CD14-positive monocyte (primary cell): Measurements from ENCODE around the gene ARHGEF37. TPM values are rescaled to one million over a fixed set of nuclear protein-coding genes. Genes with fewer than 3 reads are reported as not detected.

Experiments used
- DNase-seq, 3 donors: peaks; one replicate each; pipeline ENCODE4 v3.0.0-alpha.2; 2011 to 2022
- H2AFZ ChIP-seq: 2 replicates; pipeline ENCODE4 v1.6.0; 2012; ENCODE audit warnings: mild to moderate bottlenecking, low read depth, low read length, inconsistent platforms; ENCODE audit not compliant: insufficient read depth, poor library complexity, severe bottlenecking
- H3K27ac ChIP-seq, 2 donors: 1 replicate in 1 of 2; 2 replicates in 1 of 2; pipeline ENCODE4 v1.5.1; 2012 to 2013; ENCODE audit warnings: low read length in 2 of 2, control low read depth in 1 of 2, inconsistent platforms in 1 of 2, low read depth in 1 of 2, mild to moderate bottlenecking in 1 of 2
- H3K27me3 ChIP-seq, 2 donors: one replicate each; pipeline versions ENCODE4 v1.6.0 to v1.6.1; 2011 to 2013; ENCODE audit warnings: low read length in 2 of 2; ENCODE audit not compliant: control insufficient read depth in 2 of 2, insufficient read depth in 2 of 2
- H3K36me3 ChIP-seq, 2 donors: replicated peaks in 1 of 2; 1 replicate in 1 of 2; 2 replicates in 1 of 2; pipeline versions ENCODE4 v1.5.1 to v1.6.1; 2012 to 2013; ENCODE audit warnings: low read length in 2 of 2, control low read depth in 1 of 2, inconsistent platforms in 1 of 2, mild to moderate bottlenecking in 1 of 2; ENCODE audit not compliant: insufficient read depth in 2 of 2, control insufficient read depth in 1 of 2
- H3K4me1 ChIP-seq, 2 donors: 1 replicate in 1 of 2; 2 replicates in 1 of 2; pipeline versions ENCODE4 v1.5.1 to v1.6.1; 2012 to 2013; ENCODE audit warnings: low read length in 2 of 2, control low read depth in 1 of 2, inconsistent platforms in 1 of 2, mild to moderate bottlenecking in 1 of 2, moderate library complexity in 1 of 2; ENCODE audit not compliant: insufficient read depth in 2 of 2, control insufficient read depth in 1 of 2
- H3K4me2 ChIP-seq: replicated peaks from 2 replicates; pipeline ENCODE3; 2012; ENCODE audit warnings: low read length, moderate library complexity, mild to moderate bottlenecking; ENCODE audit not compliant: poor library complexity, severe bottlenecking; ENCODE audit errors: extremely low read depth
- H3K4me3 ChIP-seq, 3 experiments: fragments of 200-600 bp in 1 of 3; sonication (generic) in 1 of 3; replicated peaks in 1 of 3; 1 replicate in 2 of 3; 2 replicates in 1 of 3; pipeline ENCODE4 v1.5.1; 2011 to 2013; ENCODE audit warnings: low read length in 3 of 3, mild to moderate bottlenecking in 3 of 3, control low read depth in 2 of 3, low read depth in 2 of 3, inconsistent platforms in 1 of 3, moderate library complexity in 1 of 3
- H3K79me2 ChIP-seq: 2 replicates; pipeline ENCODE4 v1.6.0; 2012; ENCODE audit warnings: mild to moderate bottlenecking, control low read depth, inconsistent platforms, low read length, moderate library complexity; ENCODE audit not compliant: insufficient read depth
- H3K9ac ChIP-seq: 2 replicates; pipeline ENCODE4 v1.6.0; 2017; ENCODE audit warnings: low read length, mild to moderate bottlenecking; ENCODE audit not compliant: insufficient read depth, poor library complexity, severe bottlenecking
- H3K9me3 ChIP-seq, 2 donors: replicated peaks in 1 of 2; 1 replicate in 1 of 2; 2 replicates in 1 of 2; pipeline versions ENCODE4 v1.5.1 to v1.6.1; 2012 to 2013; ENCODE audit warnings: low read length in 2 of 2, control low read depth in 1 of 2; ENCODE audit not compliant: control insufficient read depth in 1 of 2, insufficient read depth in 1 of 2
- H4K20me1 ChIP-seq: 2 replicates; pipeline ENCODE4 v1.6.0; 2012; ENCODE audit warnings: mild to moderate bottlenecking, low read length, control low read depth, moderate library complexity; ENCODE audit not compliant: insufficient read depth
- H3K27ac Mint-ChIP-seq, 7 donors: one replicate each; pipeline ENCODE4 v1.8.0; 2020; ENCODE audit warnings: mild to moderate bottlenecking in 7 of 7, mixed read lengths in 7 of 7, moderate library complexity in 6 of 7, inconsistent platforms in 2 of 7
- H3K27me3 Mint-ChIP-seq, 3 donors: one replicate each; pipeline ENCODE4 v1.8.0; 2021 to 2022; ENCODE audit warnings: low read depth in 3 of 3, mild to moderate bottlenecking in 3 of 3, mixed read lengths in 3 of 3, moderate library complexity in 3 of 3, inconsistent platforms in 1 of 3
- H3K36me3 Mint-ChIP-seq, 2 donors: one replicate each; pipeline ENCODE4 v1.8.0; 2020; ENCODE audit warnings: mixed read lengths in 2 of 2, inconsistent platforms in 1 of 2, mild to moderate bottlenecking in 1 of 2
- H3K4me1 Mint-ChIP-seq: one replicate; pipeline ENCODE4 v1.8.0; 2020; ENCODE audit warnings: mild to moderate bottlenecking, mixed read lengths
- H3K4me3 Mint-ChIP-seq, 2 donors: one replicate each; pipeline ENCODE4 v1.8.0; 2020; ENCODE audit warnings: mild to moderate bottlenecking in 2 of 2, mixed read lengths in 2 of 2, moderate library complexity in 1 of 2
- H3K9me3 Mint-ChIP-seq, 7 donors: one replicate each; pipeline ENCODE4 v1.8.0; 2020 to 2022; ENCODE audit warnings: mixed read lengths in 7 of 7, mild to moderate bottlenecking in 6 of 7, moderate library complexity in 6 of 7, inconsistent platforms in 2 of 7
- WGBS: methylation state at CpG from one replicate; pipeline ENCODE4 v1.1.5; 2013; ENCODE audit warnings: missing lambda C conversion rate; ENCODE audit not compliant: insufficient coverage; 5-methylcytosine and 5-hydroxymethylcytosine counted together
- intact Hi-C, 2 donors: fragments of 100-400 bp; cut with micrococcal nuclease; formaldehyde crosslinking; loops; one replicate each; pipeline versions ENCODE4 v1.15.0 to v1.15.1; 2023
- polyA plus RNA-seq, 3 donors: library from polyadenylated mRNA; depleted of rRNA in 1 of 3; unstranded in 2 of 3; stranded (reverse) in 1 of 3; fragments of 300-500 nt in 2 of 3; fragments of >200 nt in 1 of 3; fragmentation: Illumina TruSeq in 2 of 3; gene quantifications; 1 replicate in 2 of 3; 2 replicates in 1 of 3; pipeline ENCODE4 v1.2.3, GENCODE V29; 2012 to 2021
- TF ChIP-seq, protein P1 (sequence below): fragments of 200-600 bp; IDR thresholded peaks from one replicate; pipeline ENCODE4 v1.8.0; 2022; ENCODE audit warnings: antibody characterized with exemption, mild to moderate bottlenecking

The ARHGEF37 gene
- polyA plus RNA-seq, 3 donors: not detected

DNA sequence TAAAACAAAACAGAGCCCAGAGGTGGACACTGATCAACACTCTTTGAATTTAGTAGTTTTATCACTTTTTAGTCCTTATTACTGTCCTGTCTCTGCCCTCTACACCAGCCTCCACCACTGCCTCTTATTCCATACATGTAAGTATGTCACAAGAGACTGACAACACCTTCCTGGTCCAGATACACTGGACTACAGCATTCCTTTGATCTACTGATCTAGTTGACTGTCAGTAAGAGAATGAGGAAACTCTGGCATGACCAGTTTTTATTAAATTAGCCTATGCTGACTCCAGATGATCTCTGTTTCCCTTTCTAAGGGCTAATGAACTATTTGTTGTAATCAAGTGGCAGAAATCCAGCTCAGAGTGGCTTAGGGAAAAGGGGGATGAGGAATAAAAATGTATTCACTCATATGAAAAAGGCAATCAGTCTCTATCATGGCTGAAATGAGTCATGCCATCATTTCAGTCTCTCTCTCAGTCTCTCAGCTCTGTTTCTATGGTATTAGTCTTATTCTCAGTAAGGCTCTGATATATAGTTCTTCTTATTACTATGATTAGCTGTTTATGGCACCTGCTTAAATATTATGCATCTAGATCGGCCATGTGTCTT, 5.5 kb downstream of the ARHGEF37 start:
- Histone ChIP-seq H3K27me3 (peaks cover 4 to 5% of the 10 kb centered on the region in 2 donors), H2AFZ (no peak overlapping the region), H3K9ac (no peak overlapping the region), H3K79me2 (no peaks in the 10 kb centered on the region), H3K4me2 (no peak overlapping the region), H3K9me3 (no peaks in the 10 kb centered on the region), H3K4me1 (no peaks in the 10 kb centered on the region), H3K4me3 (no peak overlapping the region), H4K20me1 (no peaks in the 10 kb centered on the region), H3K27ac (no peak overlapping the region), H3K36me3 (no peaks in the 10 kb centered on the region)
- H3K9me3 Mint-ChIP-seq: no peaks in the 10 kb centered on the region
- H3K36me3 Mint-ChIP-seq: no peaks in the 10 kb centered on the region
- intact Hi-C loops: no loop called here
- H3K4me1 Mint-ChIP-seq: no peaks in the 10 kb centered on the region
- H3K4me3 Mint-ChIP-seq: no peak overlapping the region
- TF ChIP-seq, protein P1, sequence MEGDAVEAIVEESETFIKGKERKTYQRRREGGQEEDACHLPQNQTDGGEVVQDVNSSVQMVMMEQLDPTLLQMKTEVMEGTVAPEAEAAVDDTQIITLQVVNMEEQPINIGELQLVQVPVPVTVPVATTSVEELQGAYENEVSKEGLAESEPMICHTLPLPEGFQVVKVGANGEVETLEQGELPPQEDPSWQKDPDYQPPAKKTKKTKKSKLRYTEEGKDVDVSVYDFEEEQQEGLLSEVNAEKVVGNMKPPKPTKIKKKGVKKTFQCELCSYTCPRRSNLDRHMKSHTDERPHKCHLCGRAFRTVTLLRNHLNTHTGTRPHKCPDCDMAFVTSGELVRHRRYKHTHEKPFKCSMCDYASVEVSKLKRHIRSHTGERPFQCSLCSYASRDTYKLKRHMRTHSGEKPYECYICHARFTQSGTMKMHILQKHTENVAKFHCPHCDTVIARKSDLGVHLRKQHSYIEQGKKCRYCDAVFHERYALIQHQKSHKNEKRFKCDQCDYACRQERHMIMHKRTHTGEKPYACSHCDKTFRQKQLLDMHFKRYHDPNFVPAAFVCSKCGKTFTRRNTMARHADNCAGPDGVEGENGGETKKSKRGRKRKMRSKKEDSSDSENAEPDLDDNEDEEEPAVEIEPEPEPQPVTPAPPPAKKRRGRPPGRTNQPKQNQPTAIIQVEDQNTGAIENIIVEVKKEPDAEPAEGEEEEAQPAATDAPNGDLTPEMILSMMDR: no peak
- H3K27me3 Mint-ChIP-seq: peaks cover 4 to 7% (median 6%) of the 10 kb centered on the region in 3 donors
- DNase-seq: no peak
- no CpG with 5 or more reads among the region's 1 CpG for WGBS
- no peak overlapping the region for H3K27ac Mint-ChIP-seq

DNA sequence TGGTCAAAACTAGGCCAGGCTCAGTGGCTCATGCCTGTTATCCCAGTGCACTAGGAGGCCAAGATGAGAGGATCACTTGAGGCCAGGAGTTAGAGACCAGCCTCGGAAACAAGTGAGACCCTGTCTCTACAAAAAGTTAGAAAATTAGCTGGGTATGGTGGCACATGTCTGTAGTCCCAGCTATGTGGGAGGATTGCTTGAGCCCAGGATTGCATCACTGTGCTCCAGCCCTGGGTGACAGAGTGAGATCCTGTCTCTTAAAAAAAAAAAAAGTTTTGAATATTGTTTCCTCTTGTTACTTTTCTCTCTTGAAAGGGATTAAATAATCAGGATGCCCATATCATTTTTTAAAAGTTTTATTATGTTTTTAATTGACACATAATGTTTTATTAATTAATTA, 7.6 kb downstream of the ARHGEF37 start:
- intact Hi-C loops: no loop called here
- H3K4me3 ChIP-seq: no peak overlapping the region
- Mint-ChIP-seq H3K27me3 (peaks cover 0 to 2% (median 1%) of the 10 kb centered on the region in 3 donors), H3K27ac (no peak overlapping the region), H3K4me1 (no peaks in the 10 kb centered on the region), H3K36me3 (no peaks in the 10 kb centered on the region), H3K4me3 (no peak overlapping the region), H3K9me3 (no peaks in the 10 kb centered on the region)
- no peaks in the 10 kb centered on the region for H3K9me3 ChIP-seq
- no peaks in the 10 kb centered on the region for H3K36me3 ChIP-seq
- H2AFZ ChIP-seq: no peak overlapping the region
- H3K4me2 ChIP-seq: no peak overlapping the region
- no peak overlapping the region for H3K9ac ChIP-seq
- TF ChIP-seq, protein P1: no peak
- WGBS: no CpG with 5 or more reads among the region's 1 CpG
- DNase-seq: no peak
- H3K27me3 ChIP-seq: no peaks in the 10 kb centered on the region
- no peaks in the 10 kb centered on the region for H3K4me1 ChIP-seq
- H3K27ac ChIP-seq: no peak overlapping the region
- no peaks in the 10 kb centered on the region for H3K79me2 ChIP-seq
- H4K20me1 ChIP-seq: no peaks in the 10 kb centered on the region
